A549 (cell line): Measurements from ENCODE around the gene VEZT.

Experiments used
- CBX8 ChIP-seq: fragments of 200-600 bp; sonication (generic); IDR thresholded peaks from 2 replicates; pipeline ENCODE4 v1.6.1; 2016
- CEBPB ChIP-seq, 2 experiments: fragments of >200 bp in 1 of 2; sonication (Bioruptor Twin) in 1 of 2; formaldehyde crosslinking in 1 of 2; IDR thresholded peaks; 2 replicates each; pipeline ENCODE4 v1.6.1; 2012 to 2016
- CTCF ChIP-seq: fragments of >200 bp; sonication (Bioruptor Twin); formaldehyde crosslinking; IDR thresholded peaks from 3 replicates; pipeline ENCODE4 v1.5.1; 2016
- MAX ChIP-seq: IDR thresholded peaks from 2 replicates; pipeline ENCODE4 v1.6.1; 2012
- POLR2A ChIP-seq: IDR thresholded peaks from 2 replicates; pipeline ENCODE4 v1.6.1; 2012; ENCODE audit warnings: mild to moderate bottlenecking, low read length
- RAD21 ChIP-seq, 2 experiments: fragments of >200 bp in 1 of 2; sonication (Bioruptor Twin) in 1 of 2; formaldehyde crosslinking in 1 of 2; IDR thresholded peaks in 1 of 2; conservative IDR thresholded peaks in 1 of 2; 2 replicates in 1 of 2; 3 replicates in 1 of 2; pipeline ENCODE4 v1.6.1; 2012 to 2018; ENCODE audit warnings: inconsistent platforms in 1 of 2
- RARB ChIP-seq: fragments of 250-450 bp; sonication (Bioruptor Pico); IDR thresholded peaks from 2 replicates; pipeline ENCODE4 v1.8.0; 2021; ENCODE audit warnings: mild to moderate bottlenecking, moderate library complexity
- REST ChIP-seq: fragments of 200-600 bp; sonication (generic); IDR thresholded peaks from 2 replicates; pipeline ENCODE4 v1.6.1; 2016; ENCODE audit warnings: antibody characterized with exemption, mild to moderate bottlenecking, moderate library complexity
- USF2 ChIP-seq: fragments of 450-650 bp; IDR thresholded peaks from 2 replicates; pipeline ENCODE4 v1.6.1; 2014; ENCODE audit warnings: antibody characterized with exemption
- ZC3H11A ChIP-seq: fragments of 450-650 bp; IDR thresholded peaks from 2 replicates; pipeline ENCODE4 v1.6.1; 2014; ENCODE audit warnings: antibody characterized with exemption, mild to moderate bottlenecking
- ZSCAN20 ChIP-seq: fragments of 250-450 bp; sonication (Bioruptor Pico); IDR thresholded peaks from 2 replicates; pipeline ENCODE4 v1.8.0; 2022; ENCODE audit warnings: mild to moderate bottlenecking, moderate library complexity

GRCh38 chr12:95257541-95257940, 39.9 kb downstream of the VEZT start:
- TF ChIP-seq USF2 (no peak), REST (no peak), CEBPB (IDR thresholded peaks at IDR 0.05) (no peak), MAX (no peak), ZSCAN20 (CRISPR knock-in tag) (no peak), CTCF (no peak), CBX8 (no peak), RAD21 (conservative IDR thresholded peaks at IDR 0.05 in 1 of 2, IDR thresholded peaks at IDR 0.05 in 1 of 2) (no peak), ZC3H11A (no peak), RARB (CRISPR knock-in tag) (no peak), POLR2A (no peak)
